MCF 10A (cell line): ENCODE measurements around the gene SGCD. TPM values are rescaled to one million over a fixed set of nuclear protein-coding genes. Genes with fewer than 3 reads are reported as not detected.
A peak's percentile ranks its signal among the peaks of the same experiment; 100 is the strongest.

ENCODE experiments used
- BruUV-seq: library from RNA; stranded (reverse); fragments of 400-500 nt; replicated peaks from 2 replicates; lab custom pipeline; 2021; lab: Mats Ljungman, UMichigan
- CTCF ChIA-PET: fragments of 300-600 bp; sonication (Branson Sonifier 250); formaldehyde crosslinking; extraction: SDS; loops from one replicate; lab custom pipeline; 2021; ENCODE audit warnings: antibody characterized with exemption, inconsistent platforms; lab: Yijun Ruan, JAX
- POLR2A ChIA-PET: fragments of 300-600, 350-650 bp; sonication (Branson Sonifier 250); formaldehyde crosslinking; extraction: SDS; loops from one replicate; lab custom pipeline; 2020; ENCODE audit warnings: antibody characterized with exemption, inconsistent platforms; lab: Yijun Ruan, JAX
- DNase-seq: peaks from one replicate; pipeline ENCODE4 v3.0.0-alpha.2; 2018; ENCODE audit not compliant: unreplicated experiment
- H3K27ac Mint-ChIP-seq: one replicate; pipeline ENCODE4 v1.8.0; 2022; ENCODE audit warnings: mild to moderate bottlenecking, low read depth, mixed read lengths; ENCODE audit not compliant: unreplicated experiment
- H3K27me3 Mint-ChIP-seq: one replicate; pipeline ENCODE4 v1.8.0; 2022; ENCODE audit warnings: mixed read lengths; ENCODE audit not compliant: insufficient read depth, unreplicated experiment
- H3K36me3 Mint-ChIP-seq: one replicate; pipeline ENCODE4 v1.8.0; 2022; ENCODE audit warnings: mild to moderate bottlenecking, moderate library complexity, mixed read lengths; ENCODE audit not compliant: insufficient read depth, unreplicated experiment
- H3K4me1 Mint-ChIP-seq: one replicate; pipeline ENCODE4 v1.8.0; 2022; ENCODE audit warnings: mixed read lengths; ENCODE audit not compliant: insufficient read depth, unreplicated experiment
- H3K4me3 Mint-ChIP-seq: one replicate; pipeline ENCODE4 v1.8.0; 2022; ENCODE audit warnings: mild to moderate bottlenecking, moderate library complexity, mixed read lengths; ENCODE audit not compliant: unreplicated experiment
- H3K9me3 Mint-ChIP-seq: one replicate; pipeline ENCODE4 v1.8.0; 2022; ENCODE audit warnings: mixed read lengths; ENCODE audit not compliant: unreplicated experiment
- intact Hi-C: fragments of 100-400 bp; cut with micrococcal nuclease; formaldehyde crosslinking; loops from 2 replicates; pipeline ENCODE4 v1.14.1; 2022
- total RNA-seq: library from RNA; stranded (reverse); gene quantifications from 2 replicates; pipeline ENCODE4 v1.2.3, GENCODE V29; 2022
- TF ChIP-seq, protein P1 (sequence below): fragments of 200-600 bp; IDR thresholded peaks from one replicate; pipeline ENCODE4 v1.8.0; 2022; ENCODE audit warnings: antibody characterized with exemption, mild to moderate bottlenecking; ENCODE audit not compliant: unreplicated experiment

SGCD gene
- total RNA-seq, 1 experiment from 2014 or later: 0.14 TPM

DNA sequence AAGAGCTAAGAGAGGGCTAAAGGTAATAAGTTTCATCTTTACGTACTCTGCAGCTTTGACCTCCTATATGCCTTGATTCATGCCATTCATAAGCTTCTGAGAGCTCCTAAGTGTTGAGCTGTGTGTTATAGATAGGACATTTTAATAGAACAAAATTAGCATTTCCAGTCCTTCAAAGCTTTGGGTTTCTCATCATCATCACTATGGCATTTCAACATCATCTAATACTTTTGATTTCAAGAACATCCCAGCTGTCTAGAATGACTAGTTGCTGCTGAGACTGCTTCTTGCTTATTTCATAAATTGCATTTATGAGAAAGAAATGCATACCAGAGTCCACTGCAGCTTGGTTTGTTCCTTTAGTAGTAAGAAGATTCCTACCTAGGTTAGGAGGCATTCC, 201.7 kb downstream of the SGCD start:
- ChIA-PET CTCF (interaction anchor here (0.9 to 1.6 kb wide), 2 partner anchors 11 to 288 kb away, joined by 3 to 4 read pairs; no protein-coding TSS in a partner anchor), POLR2A (no interaction called here)
- DNase-seq: no peak
- H3K27me3 Mint-ChIP-seq: no peaks in the 10 kb centered on the region
- H3K4me3 Mint-ChIP-seq: no peak overlapping the region
- no TSS peak for BruUV-seq
- H3K4me1 Mint-ChIP-seq: peaks cover 6% of the 10 kb centered on the region
- no peaks in the 10 kb centered on the region for H3K36me3 Mint-ChIP-seq
- H3K27ac Mint-ChIP-seq: no peak overlapping the region
- intact Hi-C loops: no loop called here
- TF ChIP-seq, protein P1, sequence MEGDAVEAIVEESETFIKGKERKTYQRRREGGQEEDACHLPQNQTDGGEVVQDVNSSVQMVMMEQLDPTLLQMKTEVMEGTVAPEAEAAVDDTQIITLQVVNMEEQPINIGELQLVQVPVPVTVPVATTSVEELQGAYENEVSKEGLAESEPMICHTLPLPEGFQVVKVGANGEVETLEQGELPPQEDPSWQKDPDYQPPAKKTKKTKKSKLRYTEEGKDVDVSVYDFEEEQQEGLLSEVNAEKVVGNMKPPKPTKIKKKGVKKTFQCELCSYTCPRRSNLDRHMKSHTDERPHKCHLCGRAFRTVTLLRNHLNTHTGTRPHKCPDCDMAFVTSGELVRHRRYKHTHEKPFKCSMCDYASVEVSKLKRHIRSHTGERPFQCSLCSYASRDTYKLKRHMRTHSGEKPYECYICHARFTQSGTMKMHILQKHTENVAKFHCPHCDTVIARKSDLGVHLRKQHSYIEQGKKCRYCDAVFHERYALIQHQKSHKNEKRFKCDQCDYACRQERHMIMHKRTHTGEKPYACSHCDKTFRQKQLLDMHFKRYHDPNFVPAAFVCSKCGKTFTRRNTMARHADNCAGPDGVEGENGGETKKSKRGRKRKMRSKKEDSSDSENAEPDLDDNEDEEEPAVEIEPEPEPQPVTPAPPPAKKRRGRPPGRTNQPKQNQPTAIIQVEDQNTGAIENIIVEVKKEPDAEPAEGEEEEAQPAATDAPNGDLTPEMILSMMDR: no peak
- no peaks in the 10 kb centered on the region for H3K9me3 Mint-ChIP-seq

DNA sequence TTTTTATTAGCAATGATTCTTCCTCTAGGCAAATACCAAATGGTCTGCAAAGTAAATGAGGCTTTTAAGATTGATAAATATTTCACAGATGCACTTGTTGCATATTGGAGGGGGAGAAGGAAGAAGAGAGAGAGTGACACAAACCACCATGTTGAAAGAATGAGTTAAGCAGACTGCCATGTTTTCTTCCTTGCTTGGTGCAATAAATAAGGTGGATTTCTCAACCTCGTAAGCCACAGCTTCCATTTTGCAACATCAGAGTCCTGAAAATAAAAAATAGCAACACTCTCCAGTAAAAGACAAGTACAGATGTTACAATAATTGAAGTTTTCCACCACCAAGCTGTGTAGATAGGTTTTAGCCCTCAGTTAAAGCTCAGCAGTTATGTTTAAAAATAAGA, 202.9 kb downstream of the SGCD start:
- TF ChIP-seq, protein P1: no peak
- ChIA-PET POLR2A (interaction anchor here (1.4 kb wide), 1 partner anchor 12 kb away, joined by 3 read pairs; no protein-coding TSS in a partner anchor), CTCF (no interaction called here)
- Mint-ChIP-seq H3K27ac (peak overlapping the region; percentile 1), H3K4me3 (no peak overlapping the region), H3K9me3 (no peaks in the 10 kb centered on the region), H3K4me1 (peaks cover 11% of the 10 kb centered on the region), H3K27me3 (no peaks in the 10 kb centered on the region), H3K36me3 (no peaks in the 10 kb centered on the region)
- intact Hi-C loops: no loop called here
- DNase-seq: no peak
- BruUV-seq: no TSS peak

DNA sequence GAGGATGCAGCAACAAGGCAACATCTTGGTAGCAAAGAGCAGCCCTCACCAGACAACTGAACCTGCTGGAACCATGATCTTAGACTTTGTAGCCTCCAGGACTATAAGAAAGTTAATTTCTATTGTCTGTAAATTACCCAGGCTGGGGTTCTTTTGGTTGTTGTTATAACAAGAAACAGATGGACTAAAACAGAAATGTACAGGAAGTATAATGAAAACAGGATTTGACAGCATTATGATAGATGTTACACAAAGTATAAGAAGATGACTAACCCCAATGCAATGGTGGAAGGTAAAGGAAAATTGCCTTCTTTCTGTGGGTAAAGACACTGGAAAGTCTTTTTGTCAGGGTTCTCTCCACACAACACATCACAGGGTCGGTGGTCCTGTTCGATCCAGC, 204.2 kb downstream of the SGCD start:
- TF ChIP-seq, protein P1: no peak
- intact Hi-C loops: no loop called here

DNA sequence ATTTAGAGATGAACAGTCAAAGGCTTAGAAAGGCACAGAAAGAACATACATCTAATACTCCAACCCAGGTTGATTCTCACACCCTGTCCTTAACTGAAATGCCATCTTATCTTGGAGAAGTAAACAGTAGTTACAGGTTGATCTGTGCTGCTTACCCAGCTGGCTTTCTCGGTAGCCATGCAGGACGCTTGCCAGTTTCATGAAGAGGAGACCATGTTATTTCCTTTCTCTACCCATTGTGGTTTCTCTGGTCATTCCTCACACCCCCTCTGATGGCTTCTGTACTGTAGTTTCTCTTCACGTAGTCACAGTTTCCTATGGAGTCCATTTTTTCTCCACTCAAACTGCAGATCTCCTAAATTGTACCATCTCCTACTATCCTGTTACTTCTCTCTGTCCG, 206.0 kb downstream of the SGCD start:
- no peaks in the 10 kb centered on the region for H3K36me3 Mint-ChIP-seq
- no TSS peak for BruUV-seq
- peaks cover 11% of the 10 kb centered on the region for H3K4me1 Mint-ChIP-seq
- H3K27me3 Mint-ChIP-seq: no peaks in the 10 kb centered on the region
- H3K27ac Mint-ChIP-seq: no peak overlapping the region
- TF ChIP-seq, protein P1: no peak
- H3K4me3 Mint-ChIP-seq: no peak overlapping the region
- intact Hi-C loops: no loop called here
- ChIA-PET POLR2A (no interaction called here), CTCF (no interaction called here)
- DNase-seq: no peak
- H3K9me3 Mint-ChIP-seq: no peaks in the 10 kb centered on the region

More for the DNA sequence above, 204.2 kb downstream of the SGCD start:
- Mint-ChIP-seq H3K4me1 (peaks cover 11% of the 10 kb centered on the region), H3K27me3 (no peaks in the 10 kb centered on the region), H3K27ac (no peak overlapping the region), H3K9me3 (no peaks in the 10 kb centered on the region), H3K36me3 (no peaks in the 10 kb centered on the region), H3K4me3 (no peak overlapping the region)
- ChIA-PET POLR2A (no interaction called here), CTCF (interaction anchor here (0.7 kb wide), 1 partner anchor 81 kb away, joined by 3 read pairs; no protein-coding TSS in a partner anchor)
- no peak for DNase-seq
- BruUV-seq: no TSS peak
